Liver (tissue), 9 donors: ENCODE measurements around the gene DEFB110. TPM values are rescaled to one million over a fixed set of nuclear protein-coding genes. Genes with fewer than 3 reads are reported as not detected.

ENCODE experiments used
- DNase-seq: peaks from one replicate; pipeline ENCODE4 v3.0.0-alpha.2; 2017; ENCODE audit warnings: low spot score
- H3K27ac ChIP-seq, 2 donors: one replicate each; pipeline ENCODE4 v1.7.0; 2013; ENCODE audit warnings: inconsistent platforms in 2 of 2, low read length in 2 of 2, control low read depth in 1 of 2, low read depth in 1 of 2, mild to moderate bottlenecking in 1 of 2
- H3K27me3 ChIP-seq, 4 donors: one replicate each; pipeline versions ENCODE4 v1.6.1 to v1.7.0; 2013; ENCODE audit warnings: low read length in 3 of 4, inconsistent platforms in 1 of 4, mild to moderate bottlenecking in 1 of 4, moderate library complexity in 1 of 4; ENCODE audit not compliant: control insufficient read depth in 4 of 4, insufficient read depth in 4 of 4
- H3K36me3 ChIP-seq, 4 donors: one replicate each; pipeline versions ENCODE4 v1.6.1 to v1.7.0; 2013; ENCODE audit warnings: low read length in 3 of 4, mild to moderate bottlenecking in 3 of 4, low read depth in 1 of 4, moderate library complexity in 1 of 4; ENCODE audit not compliant: control insufficient read depth in 4 of 4, insufficient read depth in 3 of 4
- H3K4me1 ChIP-seq, 4 donors: one replicate each; pipeline versions ENCODE4 v1.6.1 to v1.7.0; 2013; ENCODE audit warnings: low read length in 3 of 4, mild to moderate bottlenecking in 3 of 4, moderate library complexity in 1 of 4; ENCODE audit not compliant: control insufficient read depth in 4 of 4, insufficient read depth in 4 of 4
- H3K4me3 ChIP-seq, 3 donors: one replicate each; pipeline versions ENCODE4 v1.6.1 to v1.7.0; 2013; ENCODE audit warnings: low read length in 3 of 3, control low read depth in 1 of 3, low read depth in 1 of 3, mild to moderate bottlenecking in 1 of 3
- H3K9ac ChIP-seq, 2 donors: one replicate each; pipeline ENCODE4 v1.7.0; 2013; ENCODE audit warnings: low read length in 2 of 2, mild to moderate bottlenecking in 2 of 2, moderate library complexity in 2 of 2, control low read depth in 1 of 2, low read depth in 1 of 2
- H3K9me3 ChIP-seq, 4 donors: one replicate each; pipeline versions ENCODE4 v1.6.1 to v1.7.0; 2013; ENCODE audit warnings: low read length in 3 of 4; ENCODE audit not compliant: control insufficient read depth in 4 of 4
- ATF3 ChIP-seq: IDR thresholded peaks from 2 replicates; pipeline ENCODE4 v1.6.1; 2016; ENCODE audit warnings: antibody characterized with exemption
- EGR1 ChIP-seq, 2 donors: IDR thresholded peaks; 2 replicates each; pipeline ENCODE4 v1.6.1; 2016 to 2018; ENCODE audit warnings: antibody characterized with exemption in 2 of 2, low read depth in 2 of 2
- FOXA1 ChIP-seq: IDR thresholded peaks from 2 replicates; pipeline ENCODE4 v1.6.1; 2016; ENCODE audit warnings: antibody characterized with exemption
- GABPA ChIP-seq, 2 donors: IDR thresholded peaks in 1 of 2; conservative IDR thresholded peaks in 1 of 2; 2 replicates each; pipeline ENCODE4 v1.6.1; 2016; ENCODE audit warnings: antibody characterized with exemption in 2 of 2, mild to moderate bottlenecking in 1 of 2, moderate library complexity in 1 of 2
- HNF4A ChIP-seq, 2 donors: conservative IDR thresholded peaks; 2 replicates each; pipeline ENCODE4 v1.6.1; 2016; ENCODE audit warnings: antibody characterized with exemption in 2 of 2, mild to moderate bottlenecking in 2 of 2
- HNF4G ChIP-seq: IDR thresholded peaks from 2 replicates; pipeline ENCODE4 v1.6.1; 2016; ENCODE audit warnings: antibody characterized with exemption
- JUND ChIP-seq, 2 donors: IDR thresholded peaks; 2 replicates each; pipeline ENCODE4 v1.6.1; 2016; ENCODE audit warnings: antibody characterized with exemption in 2 of 2
- NR2F2 ChIP-seq: IDR thresholded peaks from 2 replicates; pipeline ENCODE4 v1.6.1; 2016; ENCODE audit warnings: antibody characterized with exemption
- RAD21 ChIP-seq, 2 donors: IDR thresholded peaks; 2 replicates each; pipeline ENCODE4 v1.6.1; 2016; ENCODE audit warnings: antibody characterized with exemption in 2 of 2, mild to moderate bottlenecking in 2 of 2
- RXRA ChIP-seq, 2 donors: IDR thresholded peaks; 2 replicates each; pipeline ENCODE4 v1.6.1; 2017 to 2018; ENCODE audit warnings: antibody characterized with exemption in 2 of 2, mild to moderate bottlenecking in 1 of 2
- SP1 ChIP-seq: IDR thresholded peaks from 2 replicates; pipeline ENCODE4 v1.6.1; 2018; ENCODE audit warnings: antibody characterized with exemption, mild to moderate bottlenecking
- YY1 ChIP-seq: IDR thresholded peaks from 2 replicates; pipeline ENCODE4 v1.6.1; 2016; ENCODE audit warnings: antibody characterized with exemption, mild to moderate bottlenecking
- ZBTB33 ChIP-seq: IDR thresholded peaks from 2 replicates; pipeline ENCODE4 v1.6.1; 2016; ENCODE audit warnings: antibody characterized with exemption
- WGBS: extraction: QIAGEN DNeasy Blood & Tissue Kit; methylation state at CpG from one replicate; pipeline ENCODE4 v1.1.7; 2013; 5-methylcytosine and 5-hydroxymethylcytosine counted together
- polyA plus RNA-seq, 2 donors: library from polyadenylated mRNA; stranded (reverse) in 1 of 2; unstranded in 1 of 2; fragments of 200-250 nt in 1 of 2; fragments of >200 nt in 1 of 2; fragmentation: Nextera tagmentation in 1 of 2; extraction: Ambion mirVana in 1 of 2; gene quantifications; one replicate each; pipeline versions ENCODE4 v1.2.1 to v1.2.3, GENCODE V29; 2013 to 2015
- total RNA-seq, 2 donors: library from RNA; depleted of rRNA; stranded (reverse); fragments of >200 nt; gene quantifications; one replicate each; pipeline ENCODE4 v1.2.3, GENCODE V29; 2014
- TF ChIP-seq, protein P1 (sequence below): fragments of 150-350 bp; IDR thresholded peaks from 2 replicates; pipeline ENCODE4 v1.5.1; 2017; ENCODE audit warnings: improper control_type of control experiment, low read depth, low read length; ENCODE audit not compliant: missing input control
- TF ChIP-seq, protein P2 (sequence below): IDR thresholded peaks from 2 replicates; pipeline ENCODE4 v1.6.1; 2016; ENCODE audit warnings: antibody characterized with exemption
- TF ChIP-seq, protein P3 (sequence below): IDR thresholded peaks from 2 replicates; pipeline ENCODE4 v1.6.1; 2016; ENCODE audit warnings: antibody characterized with exemption, mild to moderate bottlenecking
- donor health status: healthy.
- donor health status: healthy.
- donor health status: healthy.
- donor health status: healthy.
- donor health status: healthy.

The DEFB110 gene
- total RNA-seq = not detected
- not detected for polyA plus RNA-seq

GRCh38 chr6:50021894-50022293 lies at the start of gene DEFB110:
Gene DEFB110, minus strand, starts transcription at chr6:50021994. Its CDS starts 59 bp downstream, at chr6:50021935.
- H3K4me1 ChIP-seq = no peaks in the 10 kb centered on the region
- H3K9ac ChIP-seq = no peak within 1 kb of the TSS
- no peaks in the 10 kb centered on the region for H3K36me3 ChIP-seq
- H3K9me3 ChIP-seq = no peaks in the 10 kb centered on the region
- no peak within 1 kb of the TSS for H3K4me3 ChIP-seq
- H3K27me3 ChIP-seq = no peaks in the 10 kb centered on the region
- TF ChIP-seq ATF3 (no peak), NR2F2 (no peak), SP1 (no peak), ZBTB33 (no peak), RAD21 (IDR thresholded peaks at IDR 0.05) (no peak), GABPA (IDR thresholded peaks at IDR 0.05 in 1 of 2, conservative IDR thresholded peaks at IDR 0.05 in 1 of 2) (no peak), HNF4A (conservative IDR thresholded peaks at IDR 0.05) (no peak), EGR1 (IDR thresholded peaks at IDR 0.05; ENCODE audit: low read depth in 2 of 2) (no peak), RXRA (IDR thresholded peaks at IDR 0.05) (no peak), JUND (IDR thresholded peaks at IDR 0.05) (no peak)
- TF ChIP-seq, protein P1, sequence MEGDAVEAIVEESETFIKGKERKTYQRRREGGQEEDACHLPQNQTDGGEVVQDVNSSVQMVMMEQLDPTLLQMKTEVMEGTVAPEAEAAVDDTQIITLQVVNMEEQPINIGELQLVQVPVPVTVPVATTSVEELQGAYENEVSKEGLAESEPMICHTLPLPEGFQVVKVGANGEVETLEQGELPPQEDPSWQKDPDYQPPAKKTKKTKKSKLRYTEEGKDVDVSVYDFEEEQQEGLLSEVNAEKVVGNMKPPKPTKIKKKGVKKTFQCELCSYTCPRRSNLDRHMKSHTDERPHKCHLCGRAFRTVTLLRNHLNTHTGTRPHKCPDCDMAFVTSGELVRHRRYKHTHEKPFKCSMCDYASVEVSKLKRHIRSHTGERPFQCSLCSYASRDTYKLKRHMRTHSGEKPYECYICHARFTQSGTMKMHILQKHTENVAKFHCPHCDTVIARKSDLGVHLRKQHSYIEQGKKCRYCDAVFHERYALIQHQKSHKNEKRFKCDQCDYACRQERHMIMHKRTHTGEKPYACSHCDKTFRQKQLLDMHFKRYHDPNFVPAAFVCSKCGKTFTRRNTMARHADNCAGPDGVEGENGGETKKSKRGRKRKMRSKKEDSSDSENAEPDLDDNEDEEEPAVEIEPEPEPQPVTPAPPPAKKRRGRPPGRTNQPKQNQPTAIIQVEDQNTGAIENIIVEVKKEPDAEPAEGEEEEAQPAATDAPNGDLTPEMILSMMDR = no peak
- TF ChIP-seq, protein P2, sequence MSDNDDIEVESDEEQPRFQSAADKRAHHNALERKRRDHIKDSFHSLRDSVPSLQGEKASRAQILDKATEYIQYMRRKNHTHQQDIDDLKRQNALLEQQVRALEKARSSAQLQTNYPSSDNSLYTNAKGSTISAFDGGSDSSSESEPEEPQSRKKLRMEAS = no peak
- TF ChIP-seq, protein P3, sequence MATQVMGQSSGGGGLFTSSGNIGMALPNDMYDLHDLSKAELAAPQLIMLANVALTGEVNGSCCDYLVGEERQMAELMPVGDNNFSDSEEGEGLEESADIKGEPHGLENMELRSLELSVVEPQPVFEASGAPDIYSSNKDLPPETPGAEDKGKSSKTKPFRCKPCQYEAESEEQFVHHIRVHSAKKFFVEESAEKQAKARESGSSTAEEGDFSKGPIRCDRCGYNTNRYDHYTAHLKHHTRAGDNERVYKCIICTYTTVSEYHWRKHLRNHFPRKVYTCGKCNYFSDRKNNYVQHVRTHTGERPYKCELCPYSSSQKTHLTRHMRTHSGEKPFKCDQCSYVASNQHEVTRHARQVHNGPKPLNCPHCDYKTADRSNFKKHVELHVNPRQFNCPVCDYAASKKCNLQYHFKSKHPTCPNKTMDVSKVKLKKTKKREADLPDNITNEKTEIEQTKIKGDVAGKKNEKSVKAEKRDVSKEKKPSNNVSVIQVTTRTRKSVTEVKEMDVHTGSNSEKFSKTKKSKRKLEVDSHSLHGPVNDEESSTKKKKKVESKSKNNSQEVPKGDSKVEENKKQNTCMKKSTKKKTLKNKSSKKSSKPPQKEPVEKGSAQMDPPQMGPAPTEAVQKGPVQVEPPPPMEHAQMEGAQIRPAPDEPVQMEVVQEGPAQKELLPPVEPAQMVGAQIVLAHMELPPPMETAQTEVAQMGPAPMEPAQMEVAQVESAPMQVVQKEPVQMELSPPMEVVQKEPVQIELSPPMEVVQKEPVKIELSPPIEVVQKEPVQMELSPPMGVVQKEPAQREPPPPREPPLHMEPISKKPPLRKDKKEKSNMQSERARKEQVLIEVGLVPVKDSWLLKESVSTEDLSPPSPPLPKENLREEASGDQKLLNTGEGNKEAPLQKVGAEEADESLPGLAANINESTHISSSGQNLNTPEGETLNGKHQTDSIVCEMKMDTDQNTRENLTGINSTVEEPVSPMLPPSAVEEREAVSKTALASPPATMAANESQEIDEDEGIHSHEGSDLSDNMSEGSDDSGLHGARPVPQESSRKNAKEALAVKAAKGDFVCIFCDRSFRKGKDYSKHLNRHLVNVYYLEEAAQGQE = no peak
- H3K27ac ChIP-seq = no peak within 1 kb of the TSS
- no peak for DNase-seq

DNA sequence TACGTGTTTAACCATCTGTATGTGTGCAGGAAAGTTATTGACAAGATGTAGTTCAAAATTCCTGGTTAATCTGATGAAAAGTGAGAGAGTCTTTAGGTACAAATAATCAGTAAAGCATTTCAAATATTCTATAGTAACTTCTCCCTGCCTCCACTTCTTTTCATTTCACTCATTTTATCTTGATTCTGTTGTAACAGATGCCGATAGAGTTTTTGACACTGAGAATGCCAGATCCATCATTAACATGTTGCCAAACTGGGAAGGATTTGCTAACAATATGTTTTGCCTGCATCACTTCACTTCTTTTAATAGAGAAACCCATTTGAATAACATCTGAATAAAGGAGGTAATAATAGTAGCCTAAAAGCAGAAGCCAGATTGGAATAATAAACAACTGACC lies 48.3 kb upstream of the DEFB110 start:
- Histone ChIP-seq H3K27me3 (no peaks in the 10 kb centered on the region), H3K4me1 (no peaks in the 10 kb centered on the region), H3K36me3 (no peaks in the 10 kb centered on the region), H3K9ac (no peak overlapping the region), H3K27ac (no peak overlapping the region), H3K9me3 (no peaks in the 10 kb centered on the region), H3K4me3 (no peak overlapping the region)
- no peak for TF ChIP-seq RAD21 (IDR thresholded peaks at IDR 0.05)
- no peak for TF ChIP-seq ATF3
- TF ChIP-seq HNF4G = no peak
- TF ChIP-seq YY1 = no peak
- TF ChIP-seq FOXA1 = no peak
- TF ChIP-seq, protein P3 = no peak
- TF ChIP-seq JUND (IDR thresholded peaks at IDR 0.05) = no peak
- no peak for TF ChIP-seq HNF4A (conservative IDR thresholded peaks at IDR 0.05)
- no peak for TF ChIP-seq SP1
- TF ChIP-seq, protein P1 = no peak
- 92% methylated on average over 2 of the region's 2 CpGs for WGBS
- DNase-seq = no peak
